ENCODE data around the gene TIRAP. TPM values are rescaled to one million over a fixed set of nuclear protein-coding genes. Genes with fewer than 3 reads are reported as not detected.
A peak's percentile ranks its signal among the peaks of the same experiment; 100 is the strongest.

Gene TIRAP
- total RNA-seq, 2 donors from 2014 or later = 19.8 to 19.9 TPM

DNA sequence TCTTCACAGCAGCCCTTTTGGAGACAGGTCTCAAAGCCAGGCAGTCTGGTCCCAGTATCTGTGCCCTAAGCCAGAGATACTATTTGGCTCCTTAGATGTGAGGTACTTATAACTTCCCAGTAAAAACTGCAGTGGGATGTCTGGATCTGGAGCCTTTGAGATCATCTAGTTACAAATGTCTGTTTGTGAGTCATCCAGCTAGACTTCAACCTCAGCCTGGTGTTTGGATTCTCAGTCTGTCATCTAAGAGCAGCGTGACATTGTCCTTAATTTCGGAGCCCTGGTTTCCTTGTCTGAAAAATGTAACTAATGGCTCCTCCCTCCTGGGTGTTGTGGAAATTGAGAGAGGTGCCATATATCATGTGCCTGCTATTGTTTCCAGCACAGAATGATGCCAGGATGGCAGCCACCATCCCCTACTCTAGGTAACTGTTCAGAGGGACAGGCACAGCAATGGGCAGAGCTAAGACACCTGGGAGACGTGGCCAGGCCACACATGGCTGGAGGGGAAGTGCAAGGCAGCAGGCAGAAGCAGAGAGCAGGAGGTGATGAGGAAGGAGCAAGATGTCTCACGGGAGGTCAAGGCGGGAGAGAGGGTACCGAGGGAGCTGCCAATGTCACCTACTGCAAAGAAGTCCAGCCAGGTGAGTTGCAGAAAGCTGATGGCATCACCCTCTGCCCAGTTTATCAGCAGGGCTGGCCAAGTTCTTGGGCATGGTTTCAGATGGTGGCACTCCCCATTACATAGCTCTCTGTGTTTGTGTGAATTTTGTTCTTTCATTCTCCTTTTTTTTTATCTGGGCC, 52.0 kb downstream of the TIRAP start:
- peak overlapping the region; percentile 82 to 99 for H3K27ac Mint-ChIP-seq
- peak; percentile 15 for DNase-seq (ENCODE audit: low spot score)
- H3K4me1 Mint-ChIP-seq (ENCODE audit: low read depth in 2 of 2) = peaks cover 61 to 83% of the 10 kb centered on the region in 2 donors
- no peaks in the 10 kb centered on the region for H3K27me3 Mint-ChIP-seq
- no peaks in the 10 kb centered on the region for H3K9me3 Mint-ChIP-seq
- H3K4me3 Mint-ChIP-seq = peak overlapping the region; percentile 63
- ATAC-seq = no peak
- H3K36me3 Mint-ChIP-seq = peaks cover 12% of the 10 kb centered on the region

DNA sequence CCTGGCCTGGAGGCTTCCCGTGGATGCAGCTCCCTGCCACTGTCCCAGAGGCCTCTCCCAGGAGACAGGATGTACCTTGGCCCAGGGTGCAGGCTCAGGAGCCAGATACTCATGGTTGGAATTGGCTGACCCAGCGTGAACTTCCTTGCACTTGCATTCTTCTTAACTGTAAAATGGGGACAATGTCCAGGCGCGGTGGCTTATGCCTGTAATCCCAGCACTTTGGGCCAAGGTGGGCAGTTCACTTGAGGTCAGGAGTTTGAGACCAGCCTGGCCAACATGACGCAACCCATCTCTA, 52.5 kb downstream of the TIRAP start:
- Mint-ChIP-seq H3K27ac (peak overlapping the region; percentile 90 to 99), H3K4me3 (no peak overlapping the region), H3K36me3 (peaks cover 12% of the 10 kb centered on the region), H3K4me1 (ENCODE audit: low read depth in 2 of 2) (peaks cover 55 to 80% of the 10 kb centered on the region in 2 donors), H3K9me3 (no peaks in the 10 kb centered on the region), H3K27me3 (no peaks in the 10 kb centered on the region)
- DNase-seq (ENCODE audit: low spot score) = peak; percentile 49
- ATAC-seq = no peak

DNA sequence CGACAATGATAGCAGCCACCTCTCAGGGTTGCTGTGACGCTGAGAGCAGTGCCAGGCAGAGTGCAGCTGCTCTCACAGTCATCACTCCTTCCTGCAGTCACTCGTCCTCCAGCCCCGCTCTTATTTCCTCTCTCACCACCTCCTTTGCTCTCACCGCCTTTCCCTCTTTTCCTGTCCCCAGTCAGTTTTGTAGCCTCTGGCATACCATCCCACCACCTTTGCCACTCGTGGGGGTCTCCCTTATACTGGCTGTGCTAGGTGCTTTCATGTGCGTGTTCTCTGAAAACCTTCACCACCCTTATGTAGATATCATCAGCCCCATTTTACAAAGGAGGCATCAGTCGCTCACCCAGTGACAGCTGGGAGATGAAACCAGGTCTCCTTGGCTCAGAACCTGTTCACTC, 53.2 kb downstream of the TIRAP start:
- ATAC-seq (peak; percentile 57), DNase-seq (ENCODE audit: low spot score) (peak; percentile 67)
- Mint-ChIP-seq H3K4me1 (ENCODE audit: low read depth in 2 of 2) (peaks cover 59 to 87% of the 10 kb centered on the region in 2 donors), H3K9me3 (no peaks in the 10 kb centered on the region), H3K27me3 (no peaks in the 10 kb centered on the region), H3K36me3 (peaks cover 12% of the 10 kb centered on the region), H3K27ac (peak overlapping the region; percentile 90 to 99), H3K4me3 (peak overlapping the region; percentile 74)

DNA sequence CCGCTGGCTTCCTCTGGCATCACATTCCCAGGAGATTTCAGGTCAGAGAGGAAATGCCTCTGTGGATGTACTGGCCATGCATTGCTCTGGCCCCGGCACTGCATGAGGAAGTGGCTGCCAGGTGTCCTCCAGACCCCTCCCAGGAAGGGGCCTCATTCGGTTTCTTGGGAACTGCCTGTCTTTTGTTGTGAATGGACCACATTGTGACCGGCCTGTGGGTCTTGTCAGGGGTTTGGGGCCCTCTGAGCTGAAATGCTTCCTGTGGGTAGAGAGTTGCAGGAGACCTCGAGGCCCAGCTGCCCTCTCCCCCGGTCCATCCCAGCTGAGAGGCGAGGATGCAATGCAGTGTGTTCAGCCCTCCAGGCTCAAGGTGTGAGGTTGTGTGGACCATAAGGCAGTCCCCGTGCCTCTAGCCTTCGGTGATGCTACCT, 53.8 kb downstream of the TIRAP start:
- no peaks in the 10 kb centered on the region for H3K27me3 Mint-ChIP-seq
- peak; percentile 37 for DNase-seq (ENCODE audit: low spot score)
- ATAC-seq = no peak
- H3K36me3 Mint-ChIP-seq = peaks cover 12% of the 10 kb centered on the region
- peak overlapping the region; percentile 74 for H3K4me3 Mint-ChIP-seq
- no peaks in the 10 kb centered on the region for H3K9me3 Mint-ChIP-seq
- peak overlapping the region; percentile 90 to 99 for H3K27ac Mint-ChIP-seq
- peaks cover 55 to 87% of the 10 kb centered on the region in 2 donors for H3K4me1 Mint-ChIP-seq (ENCODE audit: low read depth in 2 of 2)

DNA sequence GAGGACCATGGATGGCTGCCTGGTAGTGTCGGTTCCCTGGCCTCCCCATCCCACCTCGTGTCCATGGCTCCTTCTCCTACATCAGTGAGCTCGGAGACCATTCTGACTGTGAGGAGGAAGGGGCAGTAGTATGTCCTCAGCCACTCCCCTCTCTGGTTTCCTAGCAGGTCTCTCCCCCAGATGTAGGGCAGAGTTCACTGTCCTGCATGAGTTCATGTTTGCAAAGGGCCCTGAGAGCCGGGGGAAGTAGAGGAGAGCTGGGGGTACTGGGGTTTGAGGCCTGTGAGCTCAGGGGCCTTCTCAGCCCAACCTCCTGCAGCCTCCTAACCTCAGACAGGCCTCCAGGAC, 54.2 kb downstream of the TIRAP start:
- no peak for ATAC-seq
- H3K27ac Mint-ChIP-seq = peak overlapping the region; percentile 90 to 99
- H3K4me3 Mint-ChIP-seq = no peak overlapping the region
- H3K9me3 Mint-ChIP-seq = no peaks in the 10 kb centered on the region
- peaks cover 55 to 88% of the 10 kb centered on the region in 2 donors for H3K4me1 Mint-ChIP-seq (ENCODE audit: low read depth in 2 of 2)
- no peak for DNase-seq (ENCODE audit: low spot score)
- H3K27me3 Mint-ChIP-seq = no peaks in the 10 kb centered on the region
- peaks cover 12% of the 10 kb centered on the region for H3K36me3 Mint-ChIP-seq

DNA sequence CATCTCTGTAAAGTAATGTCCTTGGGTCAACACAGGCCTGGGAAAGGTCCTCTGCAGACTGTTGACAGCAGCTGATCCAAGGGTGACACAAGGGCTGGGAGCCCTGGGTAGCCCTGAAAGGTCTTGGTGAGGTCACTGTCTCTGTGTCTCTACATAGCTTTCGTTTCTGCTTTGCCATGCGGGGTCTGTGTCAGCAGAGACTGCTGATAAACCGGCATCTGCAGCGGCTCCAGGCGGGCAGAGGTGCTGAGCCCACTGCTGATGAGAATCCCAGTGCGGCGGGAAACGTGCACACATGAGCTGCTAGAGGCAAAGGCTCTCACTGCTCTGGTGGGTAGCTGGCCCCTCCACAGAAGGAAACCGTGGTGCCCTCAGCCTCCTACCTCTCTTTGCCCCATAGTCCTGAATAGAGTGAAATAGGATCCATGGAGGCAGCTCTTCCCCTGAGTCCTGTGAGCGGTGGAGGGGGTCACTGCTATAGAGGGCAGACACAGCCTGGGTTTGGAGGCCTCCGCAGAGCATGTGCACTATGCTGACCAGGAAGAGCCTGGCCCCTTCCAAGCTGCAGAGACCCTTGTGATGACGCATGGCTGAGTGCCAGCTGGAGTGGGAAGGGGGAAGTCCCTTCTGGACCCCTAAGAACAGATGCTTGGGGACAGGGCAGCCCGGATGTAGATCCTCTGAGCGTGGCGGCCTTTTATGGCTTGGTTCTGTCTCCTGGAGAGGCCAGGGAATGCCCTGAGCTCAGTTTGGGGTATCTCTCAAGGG, 54.8 kb downstream of the TIRAP start:
- Mint-ChIP-seq H3K27ac (peak overlapping the region; percentile 90 to 99), H3K36me3 (peaks cover 12% of the 10 kb centered on the region)

DNA sequence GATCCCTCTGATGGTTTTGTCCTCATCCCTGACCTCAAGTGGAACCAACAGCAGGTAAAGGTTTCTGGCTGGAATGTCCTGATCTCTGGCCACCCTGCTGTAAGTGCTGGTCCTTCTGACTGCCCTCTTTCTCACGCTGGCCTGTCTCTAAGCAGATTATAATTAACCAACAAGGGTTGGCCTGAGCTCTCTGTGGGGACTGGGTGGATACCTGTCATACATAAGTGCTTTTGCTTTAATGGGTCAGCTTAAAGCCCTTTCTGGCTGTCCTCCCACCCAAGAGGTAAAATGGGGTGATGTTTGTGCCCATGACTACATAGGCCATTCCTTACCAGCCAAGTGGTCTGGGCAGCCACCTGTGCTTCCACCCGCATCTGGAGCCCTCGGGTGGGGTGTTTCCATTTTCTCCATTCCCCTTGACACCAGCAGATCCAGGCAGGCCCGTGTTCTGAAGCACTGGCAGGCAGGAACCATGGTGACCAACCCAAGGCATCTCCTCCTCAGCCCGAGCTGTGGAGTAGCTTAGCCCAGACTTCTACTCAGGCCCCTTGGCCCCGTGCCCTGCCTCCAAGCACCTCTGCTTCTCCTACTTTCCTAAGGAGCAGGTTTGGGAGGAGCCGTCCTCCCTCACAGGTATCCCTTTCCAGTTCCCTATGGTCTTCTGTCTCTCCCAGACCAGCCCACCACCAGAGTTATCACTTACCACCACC, 55.6 kb downstream of the TIRAP start:
- H3K36me3 Mint-ChIP-seq = peaks cover 8% of the 10 kb centered on the region
- ATAC-seq = no peak
- H3K27ac Mint-ChIP-seq = peak overlapping the region; percentile 90 to 99
- H3K27me3 Mint-ChIP-seq = no peaks in the 10 kb centered on the region
- no peak overlapping the region for H3K4me3 Mint-ChIP-seq
- peaks cover 47 to 81% of the 10 kb centered on the region in 2 donors for H3K4me1 Mint-ChIP-seq (ENCODE audit: low read depth in 2 of 2)
- H3K9me3 Mint-ChIP-seq = no peaks in the 10 kb centered on the region
- DNase-seq (ENCODE audit: low spot score) = no peak

More for the DNA sequence above, 54.8 kb downstream of the TIRAP start:
- peaks cover 55 to 88% of the 10 kb centered on the region in 2 donors for H3K4me1 Mint-ChIP-seq (ENCODE audit: low read depth in 2 of 2)
- peak; percentile 53 for DNase-seq (ENCODE audit: low spot score)
- no peak for ATAC-seq
- no peak overlapping the region for H3K4me3 Mint-ChIP-seq
- H3K9me3 Mint-ChIP-seq = no peaks in the 10 kb centered on the region
- H3K27me3 Mint-ChIP-seq = no peaks in the 10 kb centered on the region

DNA sequence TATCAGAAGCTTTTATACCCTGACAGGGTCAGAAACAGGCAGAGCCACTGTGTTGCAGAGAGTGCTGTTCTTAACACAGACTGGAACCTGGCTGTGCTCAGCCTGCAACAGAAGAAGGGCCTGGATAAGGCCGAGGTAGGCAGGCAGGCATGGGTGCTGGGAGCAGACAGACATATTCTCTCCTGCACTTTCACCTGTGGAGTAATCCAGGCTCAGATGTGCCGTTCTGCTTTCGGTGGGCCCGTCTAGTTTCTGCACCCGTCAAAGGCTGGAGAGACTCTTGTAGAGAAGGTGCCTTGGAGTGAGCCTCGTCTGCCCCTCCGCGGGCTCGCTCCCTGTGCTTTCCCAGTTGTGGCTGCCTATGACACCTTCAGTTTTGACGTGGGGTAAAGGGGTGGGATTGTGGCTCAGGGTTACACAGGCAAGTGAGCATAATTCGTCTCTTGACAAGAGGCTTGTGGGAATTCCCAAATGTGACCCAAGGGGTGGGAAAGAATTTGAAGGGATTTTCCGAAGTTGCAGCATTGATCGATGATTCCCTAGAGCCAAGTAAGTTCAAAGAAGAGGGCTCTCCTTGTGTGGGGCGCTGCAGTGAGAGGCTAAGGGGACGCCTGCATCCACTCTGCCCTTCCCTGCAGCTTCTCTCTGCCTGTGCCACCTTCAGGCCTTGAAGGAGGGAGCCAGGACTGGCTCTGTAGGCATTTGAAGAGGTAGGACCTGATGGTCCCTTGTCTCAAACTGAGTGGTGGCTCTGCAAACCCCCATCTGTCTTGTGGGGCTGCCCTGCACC, 56.4 kb downstream of the TIRAP start:
- peak overlapping the region; percentile 90 to 99 for H3K27ac Mint-ChIP-seq
- ATAC-seq (peak in 1 of 2 donors; percentile 54), DNase-seq (ENCODE audit: low spot score) (peak; percentile 58)
- H3K4me3 Mint-ChIP-seq = no peak overlapping the region
- H3K36me3 Mint-ChIP-seq = peaks cover 4% of the 10 kb centered on the region
- no peaks in the 10 kb centered on the region for H3K9me3 Mint-ChIP-seq
- H3K27me3 Mint-ChIP-seq = no peaks in the 10 kb centered on the region
- peaks cover 41 to 78% of the 10 kb centered on the region in 2 donors for H3K4me1 Mint-ChIP-seq (ENCODE audit: low read depth in 2 of 2)

DNA sequence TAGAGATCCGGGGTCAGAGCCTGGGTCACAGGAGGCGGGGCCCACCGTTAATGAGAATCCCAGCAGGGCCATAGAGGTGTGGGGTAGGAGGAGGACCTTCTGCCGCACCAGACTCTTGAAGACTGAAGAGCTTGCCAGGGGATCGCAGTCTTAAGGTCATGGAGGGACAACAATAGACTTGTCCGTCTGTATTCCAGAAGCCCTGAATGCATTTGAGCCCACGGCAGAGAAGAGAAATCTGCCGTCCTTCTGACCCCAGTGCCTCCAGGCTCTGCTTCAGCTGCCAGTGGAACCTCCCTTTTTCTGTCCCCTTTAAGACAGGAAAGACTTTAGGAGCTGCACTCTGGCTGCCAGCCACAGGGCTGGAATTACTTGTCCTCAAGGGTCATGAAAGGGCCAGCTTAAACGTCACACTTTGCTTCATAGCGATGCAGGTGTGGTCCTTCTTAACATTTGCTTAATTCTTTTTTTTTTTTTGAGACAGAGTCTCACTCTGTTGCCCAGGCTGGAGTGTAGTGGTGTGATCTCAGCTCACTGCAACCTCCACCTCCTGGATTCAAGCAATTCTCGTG, 57.1 kb downstream of the TIRAP start:
- ATAC-seq (no peak), DNase-seq (ENCODE audit: low spot score) (peak; percentile 44)
- Mint-ChIP-seq H3K4me3 (no peak overlapping the region), H3K9me3 (no peaks in the 10 kb centered on the region), H3K27ac (peak overlapping the region; percentile 90 to 99), H3K36me3 (peaks cover 4% of the 10 kb centered on the region), H3K4me1 (ENCODE audit: low read depth in 2 of 2) (peaks cover 36 to 76% of the 10 kb centered on the region in 2 donors), H3K27me3 (no peaks in the 10 kb centered on the region)

DNA sequence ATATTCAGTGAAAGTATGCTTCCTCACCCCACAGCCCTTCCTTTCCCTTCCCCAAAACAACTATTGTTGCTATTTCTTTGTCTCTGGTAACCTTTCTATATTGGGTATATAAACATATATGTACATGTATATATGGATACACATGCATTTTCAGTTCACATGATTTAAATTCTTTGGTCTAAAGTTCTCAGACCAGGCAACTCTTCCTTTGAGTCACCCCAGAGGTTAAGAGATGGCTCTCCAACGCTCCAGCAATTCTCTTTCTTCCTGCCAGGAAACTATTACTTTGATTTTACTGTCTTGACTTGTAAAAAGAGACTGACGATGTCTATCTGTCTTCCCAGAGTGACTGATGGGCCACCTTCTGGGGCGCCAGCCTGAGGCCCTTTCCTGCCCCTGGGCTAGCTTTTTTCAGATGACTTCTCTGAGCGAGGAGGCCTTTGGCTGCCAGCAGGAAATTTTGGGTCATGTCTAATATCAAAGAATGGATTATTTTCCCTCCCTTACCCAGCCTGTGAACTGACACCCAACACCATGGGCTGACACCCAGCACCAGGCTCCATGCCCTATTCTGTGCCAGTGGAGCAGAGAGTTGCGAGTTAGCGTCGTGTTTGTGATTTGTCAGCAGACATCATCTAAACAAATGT, 58.2 kb downstream of the TIRAP start:
- no peak for ATAC-seq
- Mint-ChIP-seq H3K36me3 (peaks cover 5% of the 10 kb centered on the region), H3K27ac (peak overlapping the region; percentile 81 to 99)

DNA sequence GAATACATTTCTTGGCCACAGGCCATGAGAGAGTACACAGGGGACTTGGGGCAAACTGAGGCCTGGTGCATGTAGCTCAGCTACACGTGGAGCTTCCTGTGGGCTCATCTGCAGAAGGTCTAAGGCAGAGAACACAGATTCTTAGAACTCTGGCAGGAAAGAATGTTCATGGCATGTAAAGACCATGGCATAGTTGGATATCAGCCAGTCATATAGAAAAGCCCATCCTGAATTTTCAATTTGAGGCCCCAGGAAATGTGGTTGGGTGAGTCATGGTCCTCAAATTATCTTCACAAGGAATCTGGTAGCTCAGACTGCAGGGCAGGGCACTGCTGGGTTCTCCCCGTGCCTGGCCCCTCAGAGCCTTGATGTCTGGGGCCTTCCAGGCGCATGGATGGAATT, 58.9 kb downstream of the TIRAP start:
- Mint-ChIP-seq H3K4me1 (ENCODE audit: low read depth in 2 of 2) (peaks cover 36 to 71% of the 10 kb centered on the region in 2 donors), H3K27ac (peak overlapping the region; percentile 81 to 99), H3K9me3 (no peaks in the 10 kb centered on the region), H3K27me3 (no peaks in the 10 kb centered on the region), H3K36me3 (peaks cover 6% of the 10 kb centered on the region), H3K4me3 (no peak overlapping the region)
- DNase-seq (ENCODE audit: low spot score) (peak; percentile 12), ATAC-seq (no peak)

More for the DNA sequence above, 58.2 kb downstream of the TIRAP start:
- Mint-ChIP-seq H3K4me1 (ENCODE audit: low read depth in 2 of 2) (peaks cover 37 to 74% of the 10 kb centered on the region in 2 donors), H3K27me3 (no peaks in the 10 kb centered on the region), H3K9me3 (no peaks in the 10 kb centered on the region), H3K4me3 (no peak overlapping the region)
- peak; percentile 37 for DNase-seq (ENCODE audit: low spot score)

DNA sequence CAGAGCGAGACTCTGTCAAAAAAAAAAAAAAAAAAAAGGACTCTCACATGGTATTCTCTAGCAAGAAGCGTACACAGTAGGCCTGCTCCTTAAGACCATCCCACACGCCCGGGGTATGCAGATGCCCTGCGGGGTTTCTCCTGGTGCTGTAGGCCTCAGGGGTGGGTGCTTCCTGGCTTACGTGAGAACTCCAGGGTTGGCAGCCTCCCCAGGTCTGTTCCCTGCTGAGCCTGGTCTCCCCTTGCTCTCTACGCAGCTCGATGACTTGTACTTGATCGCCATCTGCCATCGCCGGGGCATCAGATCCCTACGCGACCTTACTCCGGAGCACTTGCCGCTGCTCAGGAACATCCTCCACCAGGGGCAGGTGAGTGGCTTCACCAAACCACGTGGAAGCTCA, 60.2 kb downstream of the TIRAP start:
- ATAC-seq (no peak), DNase-seq (ENCODE audit: low spot score) (peak; percentile 34)
- peaks cover 34 to 60% of the 10 kb centered on the region in 2 donors for H3K4me1 Mint-ChIP-seq (ENCODE audit: low read depth in 2 of 2)
- H3K9me3 Mint-ChIP-seq = no peaks in the 10 kb centered on the region
- no peak overlapping the region for H3K4me3 Mint-ChIP-seq
- H3K36me3 Mint-ChIP-seq = peaks cover 6% of the 10 kb centered on the region
- H3K27me3 Mint-ChIP-seq = no peaks in the 10 kb centered on the region
- peak overlapping the region; percentile 95 to 99 for H3K27ac Mint-ChIP-seq
